Gastroesophageal sphincter (tissue), 4 donors: ENCODE measurements around the gene TOMM40. TPM values are rescaled to one million over a fixed set of nuclear protein-coding genes. Genes with fewer than 3 reads are reported as not detected.
A peak's percentile ranks its signal among the peaks of the same experiment; 100 is the strongest.

Source experiments
- ATAC-seq: fragments of 150-250 bp; one replicate; pipeline ENCODE4 v1.9.1; 2016; ENCODE audit warnings: mild to moderate bottlenecking, moderate library complexity
- H3K27ac ChIP-seq, 4 donors: fragments of 200-600 bp; sonication (generic) in 3 of 4; 1 replicate in 3 of 4; 2 replicates in 1 of 4; pipeline ENCODE4 v1.5.1; 2016 to 2019
- H3K27me3 ChIP-seq: fragments of 200-600 bp; sonication (generic); one replicate; pipeline ENCODE4 v1.5.1; 2019
- H3K36me3 ChIP-seq, 2 donors: fragments of 200-600 bp; sonication (generic); one replicate each; pipeline ENCODE4 v1.5.1; 2019; ENCODE audit warnings: control low read depth in 1 of 2
- H3K4me1 ChIP-seq, 3 donors: fragments of 200-600 bp; sonication (generic); 1 replicate in 2 of 3; 2 replicates in 1 of 3; pipeline ENCODE4 v1.5.1; 2016 to 2019; ENCODE audit warnings: control low read depth in 2 of 3
- H3K4me3 ChIP-seq, 2 donors: fragments of 200-600 bp; sonication (generic); one replicate each; pipeline ENCODE4 v1.5.1; 2019; ENCODE audit warnings: mild to moderate bottlenecking in 1 of 2, moderate library complexity in 1 of 2
- H3K9me3 ChIP-seq, 3 donors: fragments of 200-600 bp; sonication (generic); one replicate each; pipeline ENCODE4 v1.5.1; 2017 to 2019; ENCODE audit warnings: control low read depth in 2 of 3
- CTCF ChIP-seq, 4 experiments: fragments of 200-600 bp in 2 of 4; fragments of 450-650 bp in 2 of 4; sonication (generic) in 1 of 4; IDR thresholded peaks; one replicate each; pipeline ENCODE4 v1.5.1; 2017 to 2019; ENCODE audit warnings: antibody characterized with exemption in 4 of 4, mild to moderate bottlenecking in 2 of 4, moderate library complexity in 2 of 4
- EP300 ChIP-seq: sonication (generic); formaldehyde crosslinking; IDR thresholded peaks from one replicate; pipeline ENCODE4 v1.6.1; 2017; ENCODE audit warnings: antibody characterized with exemption, mild to moderate bottlenecking
- POLR2A ChIP-seq, 2 donors: fragments of 450-650 bp; IDR thresholded peaks; one replicate each; pipeline ENCODE4 v1.6.1; 2017; ENCODE audit warnings: antibody characterized with exemption in 2 of 2, mild to moderate bottlenecking in 2 of 2, moderate library complexity in 1 of 2
- POLR2AphosphoS5 ChIP-seq: sonication (generic); formaldehyde crosslinking; IDR thresholded peaks from one replicate; pipeline ENCODE4 v1.6.1; 2017; ENCODE audit warnings: antibody characterized with exemption
- WGBS, 2 donors: methylation state at CpG; one replicate each; pipeline ENCODE4 v1.1.5; 2018; ENCODE audit warnings: low coverage in 1 of 2; 5-methylcytosine and 5-hydroxymethylcytosine counted together
- total RNA-seq, 4 donors: library from RNA; depleted of rRNA; stranded (reverse); fragments of >200 nt; gene quantifications; one replicate each; pipeline ENCODE4 v1.1.0, GENCODE V29; 2016

The TOMM40 gene
- total RNA-seq, 4 donors from 2014 or later = 30.7 to 41.2 (median 33.7) TPM

GRCh38 chr19:44931541-44931940 is 40.5 kb downstream of the TOMM40 start:
- TF ChIP-seq POLR2A (IDR thresholded peaks at IDR 0.05) (no peak), CTCF (IDR thresholded peaks at IDR 0.05) (no peak), EP300 (no peak), POLR2AphosphoS5 (no peak)

GRCh38 chr19:44939668-44940067 is 48.6 kb downstream of the TOMM40 start:
- Histone ChIP-seq H3K27me3 (no peaks in the 10 kb centered on the region), H3K4me3 (no peak overlapping the region), H3K27ac (no peak overlapping the region), H3K4me1 (no peaks in the 10 kb centered on the region), H3K9me3 (no peaks in the 10 kb centered on the region), H3K36me3 (no peaks in the 10 kb centered on the region)
- ATAC-seq = no peak
- TF ChIP-seq POLR2A (IDR thresholded peaks at IDR 0.05) = no peak
- TF ChIP-seq EP300 = no peak
- TF ChIP-seq CTCF (IDR thresholded peaks at IDR 0.05) = no peak
- TF ChIP-seq POLR2AphosphoS5 = no peak
- 80 to 89% methylated on average over 1 to 3 of the region's 5 CpGs for WGBS, 2 donors

More at GRCh38 chr19:44931541-44931940, 40.5 kb downstream of the TOMM40 start:
- H3K4me3 ChIP-seq = no peak overlapping the region
- H3K27me3 ChIP-seq = peaks cover 1% of the 10 kb centered on the region
- H3K4me1 ChIP-seq = peaks cover 0 to 13% (median 3%) of the 10 kb centered on the region in 3 donors
- no peak for ATAC-seq
- no peak overlapping the region for H3K27ac ChIP-seq
- no peaks in the 10 kb centered on the region for H3K9me3 ChIP-seq
- no peaks in the 10 kb centered on the region for H3K36me3 ChIP-seq
- WGBS, 2 donors = 82 to 89% methylated on average over 2 to 3 of the region's 4 CpGs

- no peak for ATAC-seq
- Histone ChIP-seq H3K27me3 (no peaks in the 10 kb centered on the region), H3K36me3 (no peaks in the 10 kb centered on the region), H3K9me3 (no peaks in the 10 kb centered on the region), H3K4me3 (no peak within 1 kb of the TSS), H3K27ac (no peak within 1 kb of the TSS), H3K4me1 (no peaks in the 10 kb centered on the region)
- TF ChIP-seq CTCF (IDR thresholded peaks at IDR 0.05) (no peak), POLR2A (IDR thresholded peaks at IDR 0.05) (no peak), EP300 (no peak), POLR2AphosphoS5 (no peak)
- WGBS, 2 donors = 100% methylated on average over 5 of the region's 14 CpGs; no CpG with 5 or more reads in 1 of the 2 donors
These were observed 51.1 kb downstream of the TOMM40 start, which contains the start of gene APOC4 for GRCh38 chr19:44942067-44942571. TSS of gene APOC4 (plus strand) at chr19:44942237. CDS start at chr19:44942278, 41 bp downstream.

GRCh38 chr19:44943801-44944249 is 52.8 kb downstream of the TOMM40 start:
- Histone ChIP-seq H3K9me3 (no peaks in the 10 kb centered on the region), H3K4me1 (no peaks in the 10 kb centered on the region), H3K27me3 (no peaks in the 10 kb centered on the region), H3K36me3 (no peaks in the 10 kb centered on the region), H3K4me3 (no peak overlapping the region), H3K27ac (no peak overlapping the region)
- no peak for TF ChIP-seq POLR2A (IDR thresholded peaks at IDR 0.05)
- TF ChIP-seq POLR2AphosphoS5 = no peak
- TF ChIP-seq CTCF (IDR thresholded peaks at IDR 0.05) = no peak
- no peak for TF ChIP-seq EP300
- ATAC-seq = peak; percentile 48
- WGBS, 2 donors = 59 to 100% methylated on average over 2 to 10 of the region's 10 CpGs

GRCh38 chr19:44947041-44947581 is 56.1 kb downstream of the TOMM40 start:
- peaks cover 0 to 13% (median 5%) of the 10 kb centered on the region in 3 donors for H3K4me1 ChIP-seq
- H3K9me3 ChIP-seq = no peaks in the 10 kb centered on the region
- no peak overlapping the region for H3K27ac ChIP-seq
- WGBS, 2 donors = 83 to 84% methylated on average over 9 to 11 of the region's 13 CpGs
- ATAC-seq = no peak
- no peaks in the 10 kb centered on the region for H3K27me3 ChIP-seq
- no peak for TF ChIP-seq EP300
- no peak for TF ChIP-seq CTCF (IDR thresholded peaks at IDR 0.05)
- no peak for TF ChIP-seq POLR2A (IDR thresholded peaks at IDR 0.05)
- no peak for TF ChIP-seq POLR2AphosphoS5
- H3K36me3 ChIP-seq = peaks cover 0 to 19% of the 10 kb centered on the region in 2 donors
- H3K4me3 ChIP-seq = no peak overlapping the region
